ENCODE data around the gene SETBP1. TPM values are rescaled to one million over a fixed set of nuclear protein-coding genes. Genes with fewer than 3 reads are reported as not detected.

SETBP1 gene
- total RNA-seq, 1 donor from 2014 or later, result 39.5 TPM

DNA sequence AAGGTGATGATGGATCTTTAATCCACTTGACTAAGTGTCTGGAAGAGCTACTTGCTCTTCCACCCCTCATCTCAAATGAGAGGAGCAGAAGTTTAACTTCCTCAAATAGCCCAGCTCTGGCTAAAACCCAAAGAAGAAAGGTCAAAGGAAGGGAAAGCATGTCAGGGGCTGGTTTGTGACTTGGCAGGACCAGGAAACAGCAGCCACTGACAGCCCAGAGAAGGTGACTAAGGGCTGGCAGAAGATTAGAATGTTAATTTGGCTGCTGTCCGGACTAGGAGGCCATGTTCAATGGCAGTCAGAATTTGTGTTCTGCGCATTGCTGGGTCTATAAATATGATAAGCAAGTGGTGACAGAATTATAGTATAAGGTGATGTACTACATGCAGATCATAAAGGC lies 386.2 kb downstream of the SETBP1 start:
- TF ChIP-seq, protein P1, sequence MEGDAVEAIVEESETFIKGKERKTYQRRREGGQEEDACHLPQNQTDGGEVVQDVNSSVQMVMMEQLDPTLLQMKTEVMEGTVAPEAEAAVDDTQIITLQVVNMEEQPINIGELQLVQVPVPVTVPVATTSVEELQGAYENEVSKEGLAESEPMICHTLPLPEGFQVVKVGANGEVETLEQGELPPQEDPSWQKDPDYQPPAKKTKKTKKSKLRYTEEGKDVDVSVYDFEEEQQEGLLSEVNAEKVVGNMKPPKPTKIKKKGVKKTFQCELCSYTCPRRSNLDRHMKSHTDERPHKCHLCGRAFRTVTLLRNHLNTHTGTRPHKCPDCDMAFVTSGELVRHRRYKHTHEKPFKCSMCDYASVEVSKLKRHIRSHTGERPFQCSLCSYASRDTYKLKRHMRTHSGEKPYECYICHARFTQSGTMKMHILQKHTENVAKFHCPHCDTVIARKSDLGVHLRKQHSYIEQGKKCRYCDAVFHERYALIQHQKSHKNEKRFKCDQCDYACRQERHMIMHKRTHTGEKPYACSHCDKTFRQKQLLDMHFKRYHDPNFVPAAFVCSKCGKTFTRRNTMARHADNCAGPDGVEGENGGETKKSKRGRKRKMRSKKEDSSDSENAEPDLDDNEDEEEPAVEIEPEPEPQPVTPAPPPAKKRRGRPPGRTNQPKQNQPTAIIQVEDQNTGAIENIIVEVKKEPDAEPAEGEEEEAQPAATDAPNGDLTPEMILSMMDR (IDR thresholded peaks at IDR 0.05), result no peak
- no peaks in the 10 kb centered on the region for H3K4me1 ChIP-seq
- H3K4me3 ChIP-seq, result no peak overlapping the region
- ATAC-seq (peak; percentile 88), DNase-seq (no peak)
- no peak overlapping the region for H3K27ac ChIP-seq
- H3K36me3 ChIP-seq, result no peaks in the 10 kb centered on the region
- no peaks in the 10 kb centered on the region for H3K9me3 ChIP-seq
- intact Hi-C loops (cut with DNase I), result no loop called here
- no peaks in the 10 kb centered on the region for H3K27me3 ChIP-seq

DNA sequence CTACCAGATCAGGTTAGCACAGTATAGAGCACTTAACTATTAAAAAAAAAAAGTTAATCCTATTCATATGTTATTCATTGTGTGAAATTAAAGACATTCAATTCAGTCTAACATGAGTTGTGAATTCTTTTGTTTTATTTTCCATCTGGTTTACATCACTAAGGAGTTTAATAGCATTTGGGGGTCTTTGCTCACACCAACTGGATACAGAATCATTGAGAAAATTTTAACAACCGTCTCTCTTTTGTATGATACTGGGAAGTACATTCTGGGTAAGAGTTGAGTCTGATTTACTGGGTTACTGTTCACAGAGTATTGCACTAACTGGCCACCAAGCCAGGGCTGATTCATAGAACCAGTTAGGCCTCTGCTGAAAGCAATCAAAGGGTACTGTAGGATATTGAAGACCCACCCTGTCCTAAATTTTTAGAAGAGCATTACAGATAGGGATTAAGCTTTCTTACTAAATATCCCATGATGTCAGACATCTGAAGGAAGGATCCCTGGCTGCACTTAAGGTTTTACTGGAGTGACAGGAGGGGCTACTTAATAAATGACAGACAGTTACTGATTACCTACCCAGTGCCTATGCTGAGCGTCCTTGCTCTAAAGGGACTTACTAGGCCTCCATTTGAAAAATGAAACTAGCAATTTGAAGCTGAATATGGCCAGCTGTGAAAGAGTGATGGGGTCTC lies 387.9 kb downstream of the SETBP1 start:
- ATAC-seq, result peak; percentile 26
- intact Hi-C loops (cut with DNase I), result no loop called here

DNA sequence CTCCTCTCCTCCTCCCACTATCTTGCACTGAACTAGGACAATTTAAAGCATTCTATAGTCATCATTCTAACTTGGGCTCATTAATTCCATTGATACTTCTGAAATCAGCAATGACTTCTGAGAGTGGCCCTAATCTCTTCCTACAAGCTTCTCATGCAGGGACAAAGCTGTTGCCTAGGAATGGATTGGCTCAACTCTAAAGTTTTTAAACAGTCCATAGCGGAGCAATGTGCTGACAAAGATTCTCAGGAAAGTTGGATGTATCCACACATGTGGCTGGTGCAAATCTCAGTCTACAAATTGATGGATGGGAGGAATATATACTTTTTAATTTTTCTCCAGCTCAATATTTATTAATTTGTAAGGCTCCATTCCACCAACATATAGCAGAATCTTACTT lies 388.9 kb downstream of the SETBP1 start:
- H3K9me3 ChIP-seq, result no peaks in the 10 kb centered on the region
- DNase-seq, result no peak
- H3K4me3 ChIP-seq, result no peak overlapping the region
- no peaks in the 10 kb centered on the region for H3K27me3 ChIP-seq
- no peaks in the 10 kb centered on the region for H3K36me3 ChIP-seq
- no peak for ATAC-seq
- TF ChIP-seq, protein P1 (IDR thresholded peaks at IDR 0.05), result no peak
- no peak overlapping the region for H3K27ac ChIP-seq
- H3K4me1 ChIP-seq, result no peaks in the 10 kb centered on the region
- intact Hi-C loops (cut with DNase I), result no loop called here

More for the DNA sequence above, 387.9 kb downstream of the SETBP1 start:
- no peak overlapping the region for H3K27ac ChIP-seq
- H3K27me3 ChIP-seq, result no peaks in the 10 kb centered on the region
- no peaks in the 10 kb centered on the region for H3K36me3 ChIP-seq
- H3K9me3 ChIP-seq, result no peaks in the 10 kb centered on the region
- TF ChIP-seq, protein P1 (IDR thresholded peaks at IDR 0.05), result no peak
- no peak for DNase-seq
- H3K4me1 ChIP-seq, result no peaks in the 10 kb centered on the region
- no peak overlapping the region for H3K4me3 ChIP-seq

DNA sequence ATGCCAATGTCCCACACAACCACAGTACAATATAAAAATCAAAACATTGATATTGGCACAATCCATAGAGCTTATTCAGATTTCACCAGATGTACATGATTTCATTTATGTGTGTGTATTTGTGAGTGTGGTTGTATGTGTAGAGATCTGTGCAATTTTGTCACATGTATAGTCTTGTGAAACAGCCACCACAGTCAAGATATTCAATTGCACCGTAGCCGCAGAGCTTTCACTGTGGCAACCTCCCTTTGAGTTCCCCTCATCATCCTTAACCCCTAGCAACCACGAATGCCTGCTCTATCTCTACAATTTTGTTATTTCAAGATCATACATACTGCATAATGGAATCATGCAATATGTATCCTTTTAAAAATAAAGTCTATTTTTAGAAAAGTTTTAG lies 391.3 kb downstream of the SETBP1 start:
- DNase-seq (no peak), ATAC-seq (peak; percentile 69)
- TF ChIP-seq, protein P1 (IDR thresholded peaks at IDR 0.05), result no peak
- H3K4me1 ChIP-seq, result no peaks in the 10 kb centered on the region
- H3K27ac ChIP-seq, result no peak overlapping the region
- no peaks in the 10 kb centered on the region for H3K9me3 ChIP-seq
- H3K27me3 ChIP-seq, result no peaks in the 10 kb centered on the region
- H3K4me3 ChIP-seq, result no peak overlapping the region
- intact Hi-C loops (cut with DNase I), result no loop called here
- H3K36me3 ChIP-seq, result no peaks in the 10 kb centered on the region

DNA sequence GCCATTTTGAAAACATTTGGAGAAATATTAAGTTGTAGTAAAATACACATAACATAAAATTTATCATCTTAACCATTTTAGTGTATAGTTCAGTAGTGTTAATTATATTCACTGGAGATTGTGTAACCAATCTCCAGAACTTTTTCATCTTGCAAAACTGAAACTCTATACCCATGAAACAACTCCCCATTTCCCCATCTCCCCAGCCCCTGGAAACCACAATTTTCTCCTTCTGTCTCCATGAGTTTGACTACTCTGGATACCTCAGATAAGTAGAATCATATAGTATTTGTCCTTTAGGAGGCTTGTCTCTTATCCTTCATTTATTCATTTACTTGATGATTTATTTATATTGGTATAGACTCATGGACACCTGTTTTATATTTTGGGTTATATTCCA lies 392.9 kb downstream of the SETBP1 start:
- DNase-seq, result no peak
- no peaks in the 10 kb centered on the region for H3K4me1 ChIP-seq
- no peaks in the 10 kb centered on the region for H3K9me3 ChIP-seq
- ATAC-seq, result no peak
- H3K36me3 ChIP-seq, result no peaks in the 10 kb centered on the region
- H3K4me3 ChIP-seq, result no peak overlapping the region
- no peaks in the 10 kb centered on the region for H3K27me3 ChIP-seq
- no peak overlapping the region for H3K27ac ChIP-seq
- TF ChIP-seq, protein P1 (IDR thresholded peaks at IDR 0.05), result no peak
- intact Hi-C loops (cut with DNase I), result no loop called here
